Transverse colon (tissue), 4 donors: ENCODE results near the gene POTEI. TPM values are rescaled to one million over a fixed set of nuclear protein-coding genes. Genes with fewer than 3 reads are reported as not detected.

ENCODE experiments used
- small RNA-seq, 4 donors: library from RNA; depleted of rRNA; stranded (forward); fragments of <200 nt; gene quantifications; one replicate each; pipeline ENCODE3, GENCODE V24; 2016
- total RNA-seq, 4 donors: library from RNA; depleted of rRNA; stranded (reverse); fragments of >200 nt; gene quantifications; one replicate each; pipeline ENCODE4 v1.1.0, GENCODE V29; 2016

The POTEI gene
- total RNA-seq, 4 donors from 2014 or later: under 0.01 TPM; not detected in 3

Small RNAs within 50 kb of the gene (small RNA-seq; reads per million reads assigned to genes)
- gene RF00017 (0 reads per million in 4 donors), gene RNU6-473P (0 reads per million in 4 donors)

Other genes with a start within 250 kb of the POTEI start
- gene IMP4, start 166.4 kb downstream of the POTEI start, total RNA-seq: 100 to 1,000 TPM in 1 of 4 donors, 10 to 100 TPM in 3; 52.1 to 367 (median 83.7) TPM
- gene PTPN18, start 153.3 kb downstream of the POTEI start, total RNA-seq: 100 to 1,000 TPM; 136 to 168 (median 148) TPM
- gene CFC1B, start 11.9 kb upstream of the POTEI start, total RNA-seq: not detected
- 1 to 10 TPM in 1 of 4 donors, not detected in 3; 1.1 TPM for gene CFC1, start 90.2 kb upstream of the POTEI start, total RNA-seq
- gene POTEJ, start 102.1 kb upstream of the POTEI start, total RNA-seq: under 1 TPM in 1 of 4 donors, not detected in 3; 0.60 TPM
- not detected for gene GPR148, start 219.7 kb upstream of the POTEI start, total RNA-seq
- under 1 TPM in 2 of 4 donors, not detected in 2; 0.27 to 0.32 TPM for gene AMER3, start 246.2 kb upstream of the POTEI start, total RNA-seq